Suprapubic skin (tissue), 4 donors: ENCODE measurements around the gene TNNI3K.

ENCODE experiments used
- CTCF ChIP-seq, 2 donors: fragments of 200-600 bp in 1 of 2; fragments of 450-650 bp in 1 of 2; sonication (generic) in 1 of 2; IDR thresholded peaks; one replicate each; pipeline ENCODE4 v1.5.1; 2016 to 2019; ENCODE audit warnings: antibody characterized with exemption in 2 of 2, mild to moderate bottlenecking in 1 of 2, moderate library complexity in 1 of 2
- EP300 ChIP-seq: sonication (generic); formaldehyde crosslinking; IDR thresholded peaks from one replicate; pipeline ENCODE4 v1.6.1; 2017; ENCODE audit warnings: antibody characterized with exemption
- POLR2A ChIP-seq, 2 donors: fragments of 450-650 bp; IDR thresholded peaks; one replicate each; pipeline ENCODE4 v1.6.1; 2017; ENCODE audit warnings: antibody characterized with exemption in 2 of 2, mild to moderate bottlenecking in 2 of 2, moderate library complexity in 2 of 2
- POLR2AphosphoS5 ChIP-seq, 3 donors: sonication (generic); formaldehyde crosslinking; IDR thresholded peaks; one replicate each; pipeline ENCODE4 v1.6.1; 2017; ENCODE audit warnings: antibody characterized with exemption in 3 of 3

GRCh38 chr1:74323937-74324473 lies 88.8 kb downstream of the TNNI3K start:
- TF ChIP-seq CTCF (IDR thresholded peaks at IDR 0.05) (no peak), POLR2A (IDR thresholded peaks at IDR 0.05) (no peak), POLR2AphosphoS5 (IDR thresholded peaks at IDR 0.05) (no peak), EP300 (no peak)
